GM19395 (cell line): ENCODE measurements around the gene ITLN1.
"Not testable (repeated sequence)": the region's sequence is repeated elsewhere in the genome, so short reads cannot be mapped to it uniquely, and the experiment has no call there.

Source experiments
- ATAC-seq: cut with Tn5 transposase; IDR thresholded peaks from one replicate; pipeline ENCODE4 v1.9.1; 2021; ENCODE audit warnings: mild to moderate bottlenecking, moderate library complexity; ENCODE audit not compliant: unreplicated experiment

ITLN1 gene

DNA sequence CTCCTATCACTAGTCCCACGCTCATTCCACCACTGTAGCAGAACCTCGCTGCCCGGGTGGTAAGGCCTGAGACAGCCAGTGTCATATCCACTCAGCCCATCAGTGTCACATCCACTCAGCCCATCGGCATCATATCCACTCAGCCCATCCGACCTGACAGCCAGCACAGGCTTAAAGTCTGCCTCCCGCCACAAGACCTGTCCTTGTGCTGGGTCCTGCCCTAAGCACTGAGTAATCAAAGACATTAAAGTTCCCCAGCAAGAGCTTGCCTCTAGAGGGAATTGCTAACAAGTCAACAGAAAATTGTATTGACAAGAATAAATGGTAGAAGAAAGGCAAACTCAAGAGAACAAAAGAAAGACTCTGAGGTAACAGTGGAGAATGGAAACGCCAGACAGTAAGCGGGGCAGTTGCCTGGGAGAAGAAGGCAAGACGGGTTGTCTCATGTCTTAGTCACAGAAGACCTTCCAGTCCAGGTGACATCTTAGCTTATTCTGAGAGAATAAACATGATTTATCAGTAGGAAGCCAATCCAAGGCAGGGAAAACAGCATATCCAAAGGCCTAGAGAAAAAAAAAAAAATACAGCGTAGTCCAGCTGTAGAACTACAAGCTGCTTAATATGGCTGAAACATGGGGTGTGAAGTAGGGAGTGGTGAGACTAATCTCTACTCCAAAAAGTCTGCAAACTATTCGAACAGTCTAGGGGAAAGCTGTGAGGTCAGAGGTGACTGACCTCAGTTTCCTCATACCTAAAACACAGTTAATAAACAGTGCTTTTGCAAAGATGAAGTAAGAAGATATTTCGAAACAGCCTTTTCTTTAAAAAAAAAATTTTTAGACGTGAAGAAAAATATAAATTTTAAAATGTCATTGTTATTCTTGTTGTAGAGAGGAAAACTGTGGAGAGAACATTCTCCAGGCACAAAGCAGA is 1.1 kb downstream of the ITLN1 start:
- no peak for ATAC-seq

DNA sequence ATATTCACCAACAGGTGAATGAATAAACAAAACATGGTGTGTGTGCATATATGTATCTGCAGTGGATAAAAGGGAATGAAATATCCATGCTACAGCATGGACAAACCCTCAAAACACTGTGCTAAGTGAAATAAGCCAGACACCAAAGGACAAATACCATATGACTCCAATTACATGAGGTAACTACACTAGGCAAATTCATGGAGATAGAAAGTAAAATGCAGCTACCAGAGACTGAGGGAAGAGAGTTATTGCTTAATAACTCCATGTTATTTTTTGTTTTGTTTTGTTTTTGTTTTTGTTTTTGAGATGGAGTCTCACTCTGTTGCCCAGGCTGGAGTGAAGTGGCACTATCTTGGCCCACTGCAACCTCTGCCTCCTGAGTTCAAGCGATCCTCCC is 2.4 kb downstream of the ITLN1 start:
- ATAC-seq: no peak

DNA sequence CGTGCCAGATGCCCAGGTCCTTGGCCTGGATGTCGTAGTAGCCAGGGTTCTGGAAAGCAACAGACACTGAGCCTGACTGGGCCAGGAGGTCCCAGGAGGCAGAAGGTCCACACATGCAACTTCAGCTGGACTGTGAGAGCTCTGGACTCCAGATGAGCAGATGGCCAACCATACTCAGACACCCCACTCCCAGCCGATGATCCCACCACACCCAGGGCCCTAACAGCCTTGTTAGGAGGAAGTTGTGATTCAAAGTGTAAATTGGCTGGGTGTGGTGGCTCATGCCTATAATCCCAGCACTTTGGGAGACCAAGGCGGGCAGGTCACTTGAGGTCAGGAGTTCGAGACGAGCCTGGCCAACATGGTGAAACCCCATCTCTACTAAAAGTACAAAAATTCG is 3.7 kb downstream of the ITLN1 start:
- ATAC-seq: not testable (repeated sequence)

DNA sequence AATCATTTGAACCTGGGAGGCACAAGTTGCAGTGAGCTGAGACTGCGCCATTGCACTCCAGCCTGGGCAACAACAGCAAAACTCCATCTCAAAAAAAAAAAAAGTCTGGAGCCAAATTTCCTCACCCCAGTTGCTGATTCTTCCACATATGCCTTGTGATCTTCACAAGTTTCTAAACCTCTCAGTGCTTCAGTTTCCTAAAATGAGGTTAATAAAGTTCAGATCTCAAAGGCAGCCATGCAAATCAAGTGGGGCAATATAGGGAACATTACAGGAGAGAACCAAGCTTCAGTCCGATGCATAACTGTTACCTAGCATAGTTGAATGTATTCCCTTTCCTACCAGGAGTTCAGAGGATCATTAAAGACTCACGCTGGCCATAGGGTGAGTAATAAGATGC is 4.8 kb downstream of the ITLN1 start:
- no peak for ATAC-seq

DNA sequence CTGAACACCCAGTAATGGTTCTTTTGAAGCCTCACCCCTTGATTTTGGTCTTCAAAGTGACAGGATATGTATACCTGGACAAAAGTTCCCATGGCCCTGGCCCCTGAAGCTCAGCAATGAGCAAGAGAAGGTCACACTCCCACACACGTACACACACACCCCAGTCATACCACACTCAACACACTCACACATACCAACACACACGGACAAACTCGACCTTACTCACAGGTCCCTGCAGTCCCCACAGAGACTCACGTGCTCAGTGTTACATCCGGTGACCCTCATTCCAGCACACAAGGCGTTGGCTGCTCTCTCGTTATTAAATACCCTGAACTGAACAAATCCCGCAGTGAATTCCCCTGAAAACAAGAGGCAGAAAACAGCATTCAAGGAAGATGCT is 5.9 kb downstream of the ITLN1 start:
- no peak for ATAC-seq

DNA sequence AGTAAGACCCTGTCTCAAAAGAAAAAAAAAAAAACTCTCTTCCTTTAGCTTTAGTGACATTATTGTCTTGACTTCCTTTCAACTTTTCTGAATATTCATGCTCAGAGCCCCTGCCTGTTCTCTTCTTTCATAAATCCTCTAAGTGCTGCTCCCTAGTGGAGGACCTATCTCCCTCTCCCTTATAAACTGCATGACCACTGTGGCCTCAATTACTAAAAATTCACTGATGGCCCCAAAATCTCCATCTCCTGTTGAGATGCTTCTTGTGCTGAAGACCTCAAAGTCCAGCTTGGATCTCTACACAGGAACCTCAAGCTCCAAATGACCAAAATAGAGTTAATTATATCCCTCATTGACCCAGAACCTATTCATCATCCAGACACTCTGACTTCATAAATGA is 7.8 kb downstream of the ITLN1 start:
- ATAC-seq: no peak

DNA sequence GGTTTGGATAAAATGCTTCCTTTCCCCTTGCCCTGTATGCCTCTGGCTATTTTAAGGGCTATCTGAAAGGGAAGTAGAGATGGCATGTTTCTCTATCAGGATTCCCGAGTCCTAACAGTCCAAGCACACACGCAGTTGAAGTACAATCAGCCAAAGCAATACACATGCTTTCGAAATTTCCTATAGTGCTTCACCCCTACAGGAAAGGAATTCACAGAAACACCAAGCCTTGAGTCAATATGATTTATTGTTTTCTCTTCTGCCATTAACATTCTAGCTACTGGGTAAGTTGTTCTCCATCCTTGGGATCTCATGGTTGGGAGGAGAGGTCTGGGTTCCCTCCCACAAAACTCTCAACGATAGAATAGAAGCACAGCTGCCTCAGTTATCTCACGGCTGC is 8.7 kb downstream of the ITLN1 start:
- no peak for ATAC-seq

DNA sequence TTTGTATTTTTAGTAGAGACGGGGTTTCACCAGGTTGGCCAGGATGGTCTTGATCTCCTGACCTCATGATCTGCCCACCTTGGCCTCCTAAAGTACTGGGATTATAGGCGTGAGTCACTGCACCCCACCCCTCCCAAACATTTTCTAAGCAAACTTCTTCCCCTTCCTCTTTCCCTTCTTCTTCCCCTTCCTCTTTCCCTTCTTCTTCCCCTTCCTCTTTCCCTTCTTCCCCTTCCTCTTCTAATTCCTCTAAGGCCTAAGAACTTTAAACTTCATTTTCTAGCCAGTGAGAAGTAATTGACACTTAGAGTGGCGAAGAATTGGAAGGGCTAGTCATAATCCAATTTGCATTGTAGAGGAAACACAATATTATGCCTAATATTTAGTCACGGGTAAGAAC is 9.4 kb downstream of the ITLN1 start:
- not testable (repeated sequence) for ATAC-seq

DNA sequence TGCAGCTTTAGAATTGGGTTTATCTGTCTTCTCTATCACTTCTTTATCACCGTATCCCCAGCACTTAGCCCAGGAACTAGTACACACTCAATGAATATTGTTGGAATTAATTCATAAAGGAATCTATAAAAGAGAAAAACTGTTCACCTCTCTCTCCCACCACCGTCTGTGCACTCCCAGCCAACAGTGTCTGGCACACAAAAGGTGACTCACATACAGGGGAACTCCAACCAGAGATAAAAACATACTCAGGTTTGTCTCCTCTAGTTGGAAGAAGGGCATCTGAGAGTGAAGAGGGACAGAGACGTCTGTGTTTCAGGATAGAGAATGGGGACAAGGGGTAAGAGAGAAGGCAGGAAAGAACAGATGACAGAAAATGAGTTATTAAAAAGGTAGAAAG is 10.0 kb downstream of the ITLN1 start:
- no peak for ATAC-seq

DNA sequence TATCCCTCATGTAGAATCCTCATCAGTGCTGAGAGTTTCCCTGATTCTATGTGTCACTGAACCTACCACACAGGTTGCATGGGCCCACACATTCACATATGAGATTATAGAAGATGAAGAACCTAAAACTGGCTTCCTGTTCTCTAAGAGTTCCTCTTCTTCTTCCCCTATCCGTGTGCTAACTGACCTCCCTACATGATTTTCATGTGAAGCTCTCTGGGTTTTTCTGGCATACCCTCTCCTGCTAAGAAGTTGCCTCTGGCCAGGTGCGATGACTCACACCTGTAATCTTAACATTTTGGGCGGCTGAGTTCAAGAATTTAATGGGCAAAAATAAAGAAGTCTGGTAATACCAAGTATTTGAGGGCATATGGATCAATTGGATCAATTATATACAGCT is 16.8 kb downstream of the ITLN1 start:
- no peak for ATAC-seq

DNA sequence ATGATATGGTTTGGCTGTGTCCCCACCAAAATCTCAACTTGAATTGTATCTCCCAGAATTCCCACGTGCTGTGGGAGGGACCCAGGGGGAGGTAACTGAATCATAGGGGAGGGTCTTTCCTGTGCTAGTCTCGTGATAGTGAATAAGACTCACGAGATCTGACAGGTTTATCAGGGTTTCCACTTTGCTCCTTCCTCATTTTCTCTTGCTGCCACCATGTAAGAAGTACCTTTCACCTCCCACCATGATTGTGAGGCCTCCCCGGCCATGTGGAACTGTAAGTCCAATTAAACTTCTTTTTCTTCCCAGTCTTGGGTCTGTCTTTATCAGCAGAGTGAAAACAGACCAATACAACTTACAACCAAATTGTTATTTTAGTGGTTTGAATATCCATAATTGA is 17.3 kb downstream of the ITLN1 start:
- not testable (repeated sequence) for ATAC-seq

DNA sequence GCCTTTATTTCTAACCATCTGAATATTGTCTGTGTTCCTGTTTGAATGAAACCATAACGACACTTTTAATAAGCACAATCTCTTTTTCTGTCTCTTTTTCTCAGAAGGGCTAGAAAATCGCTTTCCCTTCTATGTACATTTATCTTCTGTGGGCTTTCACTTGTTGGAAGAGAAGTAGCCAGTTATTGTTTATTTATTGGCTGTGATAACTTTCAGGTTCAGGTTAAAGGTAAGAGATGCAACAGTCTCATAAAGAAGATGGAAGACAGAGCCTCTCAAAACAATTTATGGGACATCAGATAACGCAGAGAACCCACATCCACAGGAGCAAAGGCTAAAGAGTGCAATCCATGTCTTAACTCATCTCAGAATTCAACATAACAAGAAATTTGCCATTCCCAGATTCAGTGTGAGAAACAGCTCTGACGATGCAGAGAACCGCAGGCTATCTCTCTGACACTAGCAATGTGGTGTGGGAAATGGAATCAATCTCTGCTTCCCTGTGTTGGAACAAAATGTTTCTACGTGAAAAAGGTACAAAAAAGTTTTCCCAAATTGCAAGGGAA is 18.2 kb downstream of the ITLN1 start:
- no peak for ATAC-seq

DNA sequence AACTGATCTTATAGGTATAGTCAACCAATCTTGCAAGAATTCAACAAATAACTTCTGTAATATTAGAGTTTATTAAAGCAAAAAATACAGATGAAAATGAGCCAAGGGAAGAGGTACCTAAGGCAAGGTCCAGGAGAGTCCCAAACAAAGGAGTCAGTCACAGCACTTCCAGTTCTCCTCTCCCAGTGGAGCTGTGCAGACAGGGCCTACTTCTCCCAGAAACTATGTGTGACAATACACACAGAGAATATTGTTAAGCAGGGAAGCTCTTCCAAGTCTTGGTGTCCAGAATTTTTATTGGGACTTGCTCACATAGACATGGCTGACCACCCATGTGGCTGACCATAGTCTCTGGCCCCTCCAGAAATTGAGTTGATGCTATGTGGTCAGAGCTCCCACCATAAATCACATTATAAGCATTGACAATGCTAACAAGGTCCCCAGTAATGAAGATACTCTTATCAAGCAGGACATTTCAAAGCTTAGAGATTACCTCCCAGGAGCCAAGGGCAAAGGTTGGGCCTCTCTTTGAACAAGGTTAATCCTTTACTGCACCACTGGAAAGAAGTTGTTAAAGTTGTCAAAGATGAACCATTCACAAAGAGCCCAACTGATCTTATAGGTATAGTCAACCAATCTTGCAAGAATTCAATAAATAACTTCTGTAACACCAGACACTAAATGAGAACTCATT is 18.8 kb downstream of the ITLN1 start:
- no peak for ATAC-seq

DNA sequence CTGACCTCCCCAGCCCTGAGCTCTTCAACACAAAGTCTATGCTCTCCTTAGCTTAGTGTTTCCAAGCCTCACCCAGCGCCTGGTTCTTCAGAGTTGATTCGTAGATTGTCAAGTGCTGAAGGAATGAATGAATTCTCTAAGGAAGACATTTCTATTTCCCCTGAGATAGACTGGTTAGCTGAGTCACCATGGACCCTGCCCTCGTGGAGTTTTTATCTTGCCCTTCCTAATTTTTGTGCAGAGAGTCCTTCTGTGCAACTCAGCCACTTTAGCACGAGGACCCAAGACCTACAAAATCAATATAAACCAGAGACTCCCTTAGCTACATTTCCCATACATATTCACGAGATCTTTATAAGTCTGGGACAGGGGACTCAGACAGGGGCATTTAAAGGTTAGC is 19.6 kb downstream of the ITLN1 start:
- ATAC-seq: no peak

DNA sequence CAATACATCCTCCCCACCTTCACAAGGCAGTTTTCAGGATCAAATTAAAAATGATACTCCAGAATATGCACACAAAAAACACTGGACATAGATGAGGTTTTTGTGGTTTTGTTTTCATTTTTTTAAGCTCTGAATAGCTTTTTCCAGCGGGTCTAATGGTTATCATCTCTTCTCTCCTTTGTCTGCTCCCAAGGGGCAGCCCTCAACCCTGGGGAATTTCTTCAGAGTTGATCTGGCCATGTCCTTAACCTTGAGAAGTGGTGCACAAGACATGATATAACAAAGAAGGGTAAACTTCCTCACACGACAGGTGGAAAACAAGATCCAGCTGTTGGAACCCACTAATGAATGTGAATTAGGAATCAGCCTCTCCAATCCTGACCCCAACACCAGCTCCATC is 20.8 kb downstream of the ITLN1 start:
- ATAC-seq: no peak

DNA sequence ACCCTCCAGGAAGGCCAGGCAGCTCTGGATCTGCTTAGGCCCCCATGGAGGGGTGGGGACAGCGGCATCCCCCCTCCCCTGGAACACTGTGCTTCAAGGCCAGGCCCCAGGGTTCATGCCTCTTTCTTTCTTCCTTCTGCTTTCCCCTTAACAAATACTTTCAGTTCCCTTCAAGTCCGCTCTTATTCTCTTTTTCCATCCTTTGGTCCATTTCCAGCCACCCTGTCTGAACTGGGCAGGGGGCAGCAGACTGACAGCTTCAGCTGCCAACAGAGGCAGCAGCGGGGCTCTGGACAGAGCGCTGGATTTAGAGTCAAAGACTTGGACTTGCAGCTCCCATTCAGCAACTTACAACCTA is 21.2 kb downstream of the ITLN1 start:
- ATAC-seq: no peak

DNA sequence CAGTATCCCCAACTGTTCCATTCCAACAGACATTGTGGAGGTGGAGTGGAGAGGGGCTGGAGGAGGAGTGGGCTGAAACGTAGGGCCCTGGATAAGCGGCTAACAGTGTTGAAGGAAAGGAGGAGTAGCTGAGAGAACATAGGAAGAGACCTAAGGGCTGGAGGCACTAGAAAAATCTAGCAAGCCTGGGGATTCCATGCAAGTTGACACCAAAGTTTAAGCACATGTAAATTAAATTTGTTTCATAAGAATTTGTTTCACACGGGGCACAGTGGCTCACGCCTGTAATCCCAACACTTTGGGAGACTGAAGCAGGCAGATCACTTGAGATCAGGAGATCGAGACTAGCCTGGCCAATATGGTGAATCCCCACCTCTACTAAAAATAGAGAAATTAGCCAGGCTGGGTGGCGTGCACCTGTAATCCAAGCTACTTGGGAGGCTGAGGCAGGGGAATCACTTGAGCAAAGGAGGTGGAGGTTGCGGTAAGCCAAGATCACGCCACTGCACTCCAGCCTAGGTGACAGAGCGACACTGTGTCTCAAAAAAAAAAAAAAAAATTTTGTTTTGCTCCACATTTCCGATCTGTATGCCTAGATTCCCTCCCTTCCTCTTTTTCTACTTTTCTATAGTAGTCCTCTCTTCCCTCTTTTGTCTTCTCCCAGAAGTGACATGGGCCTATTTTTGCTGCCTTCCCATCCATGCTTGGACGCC is 21.8 kb downstream of the ITLN1 start:
- ATAC-seq: no peak

DNA sequence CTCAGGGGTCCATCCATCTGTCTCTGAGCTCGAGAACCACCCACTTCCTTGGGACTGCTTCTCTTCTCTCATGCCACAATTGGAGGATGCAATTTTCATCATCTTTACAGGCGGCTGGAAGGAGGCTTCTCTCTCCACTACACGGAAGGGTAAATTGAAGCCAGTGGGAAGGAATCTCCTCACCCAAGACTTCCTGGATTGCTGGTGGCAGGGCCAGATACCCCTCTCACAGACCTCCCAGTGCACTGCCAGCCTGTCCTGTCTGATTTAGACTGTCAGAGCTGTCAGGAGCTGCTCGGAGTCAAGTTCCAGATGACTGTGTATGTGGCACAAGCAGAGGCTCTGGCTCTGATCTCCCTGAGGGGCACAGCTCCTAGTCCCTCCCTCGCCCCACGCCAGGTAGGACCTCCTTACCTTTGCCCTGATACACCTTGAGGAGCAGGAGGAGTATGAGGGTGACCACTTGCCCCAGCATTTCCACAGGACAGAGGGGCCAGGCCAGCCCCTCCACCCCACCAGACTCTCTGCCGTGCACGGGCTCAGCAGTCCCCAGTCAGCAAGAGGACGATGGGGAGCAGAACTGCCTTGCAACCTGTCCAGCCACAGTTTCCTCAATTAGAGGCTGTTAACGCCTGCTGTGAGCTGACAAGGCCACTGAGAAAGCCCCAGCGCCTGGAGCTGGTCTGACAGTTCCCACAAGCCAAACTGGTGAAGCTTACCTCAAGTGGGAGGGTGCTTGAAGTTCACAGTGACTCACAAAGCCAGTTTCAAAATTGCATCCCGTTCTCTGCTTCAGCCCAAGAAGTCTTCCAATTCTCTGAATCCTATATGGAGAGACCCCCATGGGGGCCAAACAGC is 22.5 kb downstream of the ITLN1 start, which contains the start of gene CD244:
Gene CD244, minus strand, starts transcription at position 685 of the 858 bp plus-strand sequence. Its CDS starts 210 bp downstream, at position 475.
- peak; percentile 72 for ATAC-seq

DNA sequence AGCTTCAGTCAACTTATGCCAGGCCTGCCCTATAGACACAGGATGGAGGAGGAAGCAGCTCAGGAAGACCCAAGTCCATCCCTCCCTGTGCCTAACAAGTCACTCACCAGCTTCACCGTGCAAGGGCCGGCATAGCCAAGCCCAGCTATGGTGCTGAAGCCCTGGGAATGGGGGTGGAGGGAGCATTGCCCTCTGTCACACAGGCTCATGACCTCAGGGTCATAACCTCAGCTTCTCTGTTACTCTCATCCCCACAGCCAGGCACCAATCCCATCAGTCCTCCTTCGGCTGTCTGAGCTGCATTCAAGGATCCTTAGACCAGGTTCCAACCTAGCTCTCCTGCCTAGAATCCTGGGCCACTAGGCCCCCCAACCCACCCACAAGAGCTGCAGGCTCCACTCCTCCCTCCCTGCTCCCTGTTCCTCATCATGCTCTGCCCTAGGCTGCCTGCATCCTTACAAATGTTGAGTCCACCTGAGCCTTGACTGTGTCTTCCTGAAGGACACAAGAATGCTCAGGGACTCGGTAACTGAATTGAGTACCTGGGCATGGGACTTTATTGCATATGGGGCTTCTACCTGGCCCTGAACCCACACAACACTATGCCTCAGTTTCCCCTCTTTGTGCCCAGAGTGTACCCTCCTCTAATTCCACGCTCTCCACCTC is 24.0 kb downstream of the ITLN1 start:
- no peak for ATAC-seq

DNA sequence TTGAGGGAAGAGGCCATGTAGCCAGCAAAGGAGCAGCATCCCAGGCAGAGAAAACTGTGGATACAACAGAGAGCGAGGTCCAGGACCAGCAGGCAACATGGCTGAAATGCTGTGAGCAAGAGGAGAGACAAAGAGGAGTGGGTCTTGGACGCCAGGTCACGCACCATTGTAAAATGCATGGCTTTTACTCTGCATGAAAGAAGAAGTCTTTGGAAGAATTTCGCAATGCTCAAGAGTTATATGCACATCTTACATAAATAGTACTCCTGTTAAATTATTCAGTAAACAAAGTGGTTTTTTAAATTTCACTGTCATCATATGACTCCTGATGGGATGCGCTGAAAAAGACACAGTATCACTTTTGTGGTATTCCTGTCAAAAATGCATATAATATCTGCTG is 25.8 kb downstream of the ITLN1 start:
- ATAC-seq: no peak
